ENCODE results near the gene MINPP1. TPM values are rescaled to one million over a fixed set of nuclear protein-coding genes. Genes with fewer than 3 reads are reported as not detected.

Gene MINPP1
- total RNA-seq, 1 donor from 2014 or later = 24.7 TPM

GRCh38 chr10:87585565-87586514 is 81.1 kb downstream of the MINPP1 start:
- Mint-ChIP-seq H3K36me3 (ENCODE audit: low read depth, unreplicated experiment) (no peaks in the 10 kb centered on the region), H3K27ac (ENCODE audit: unreplicated experiment) (no peak overlapping the region), H3K4me1 (ENCODE audit: low read depth, unreplicated experiment) (peaks cover 5% of the 10 kb centered on the region), H3K4me3 (ENCODE audit: unreplicated experiment) (no peak overlapping the region), H3K27me3 (ENCODE audit: low read depth, unreplicated experiment) (peaks cover 9% of the 10 kb centered on the region), H3K9me3 (ENCODE audit: unreplicated experiment) (no peaks in the 10 kb centered on the region)
- no peaks in the 10 kb centered on the region for H3K27me3 ChIP-seq (ENCODE audit: insufficient read depth, low read length)
- DNase-seq (ENCODE audit: low read depth) = peak; percentile 74
- no peak overlapping the region for H3K4me3 ChIP-seq (ENCODE audit: insufficient read depth, low read depth, low read length)
- H3K79me2 ChIP-seq (ENCODE audit: insufficient read depth, low read length) = no peaks in the 10 kb centered on the region
- no peak overlapping the region for H3K9ac ChIP-seq (ENCODE audit: low read length)
- H3K36me3 ChIP-seq (ENCODE audit: insufficient read depth, low read length) = no peaks in the 10 kb centered on the region
- FAIRE-seq = no peak
- H3K4me1 ChIP-seq (ENCODE audit: insufficient read depth, low read length) = peaks cover 9% of the 10 kb centered on the region
- H3K27ac ChIP-seq (ENCODE audit: low read depth, low read length) = no peak overlapping the region
- H2AFZ ChIP-seq (ENCODE audit: low read depth, low read length) = no peak overlapping the region
- TF ChIP-seq EZH2 (IDR thresholded peaks at IDR 0.05; ENCODE audit: insufficient read depth, low read length) (no peak), CTCF (IDR thresholded peaks at IDR 0.05; ENCODE audit: insufficient read depth, low read depth, low read length) (no peak)
- peak overlapping the region; percentile 24 for H3K4me2 ChIP-seq (ENCODE audit: low read length)
- no peaks in the 10 kb centered on the region for H3K9me3 ChIP-seq (ENCODE audit: insufficient read depth, low read depth, low read length)
- no peaks in the 10 kb centered on the region for H4K20me1 ChIP-seq (ENCODE audit: insufficient read depth, low read length)

GRCh38 chr10:87589645-87590051 is 85.0 kb downstream of the MINPP1 start:
- no peaks in the 10 kb centered on the region for H3K36me3 ChIP-seq (ENCODE audit: insufficient read depth, low read length)
- H2AFZ ChIP-seq (ENCODE audit: low read depth, low read length) = no peak overlapping the region
- Mint-ChIP-seq H3K27ac (ENCODE audit: unreplicated experiment) (no peak overlapping the region), H3K4me3 (ENCODE audit: unreplicated experiment) (no peak overlapping the region), H3K9me3 (ENCODE audit: unreplicated experiment) (no peaks in the 10 kb centered on the region), H3K27me3 (ENCODE audit: low read depth, unreplicated experiment) (peaks cover 6% of the 10 kb centered on the region), H3K4me1 (ENCODE audit: low read depth, unreplicated experiment) (peaks cover 5% of the 10 kb centered on the region), H3K36me3 (ENCODE audit: low read depth, unreplicated experiment) (no peaks in the 10 kb centered on the region)
- no peak for TF ChIP-seq CTCF (IDR thresholded peaks at IDR 0.05; ENCODE audit: insufficient read depth, low read depth, low read length)
- TF ChIP-seq EZH2 (IDR thresholded peaks at IDR 0.05; ENCODE audit: insufficient read depth, low read length) = no peak
- FAIRE-seq (no peak), DNase-seq (ENCODE audit: low read depth) (peak; percentile 52)
- peak overlapping the region; percentile 43 for H3K4me2 ChIP-seq (ENCODE audit: low read length)
- H3K9me3 ChIP-seq (ENCODE audit: insufficient read depth, low read depth, low read length) = no peaks in the 10 kb centered on the region
- H3K27me3 ChIP-seq (ENCODE audit: insufficient read depth, low read length) = no peaks in the 10 kb centered on the region
- peaks cover 9% of the 10 kb centered on the region for H3K4me1 ChIP-seq (ENCODE audit: insufficient read depth, low read length)
- no peaks in the 10 kb centered on the region for H4K20me1 ChIP-seq (ENCODE audit: insufficient read depth, low read length)
- H3K79me2 ChIP-seq (ENCODE audit: insufficient read depth, low read length) = no peaks in the 10 kb centered on the region
- H3K9ac ChIP-seq (ENCODE audit: low read length) = no peak overlapping the region
- no peak overlapping the region for H3K4me3 ChIP-seq (ENCODE audit: insufficient read depth, low read depth, low read length)
- H3K27ac ChIP-seq (ENCODE audit: low read depth, low read length) = no peak overlapping the region

Measured in astrocyte (in vitro differentiated cells and primary cell).